Measurements from ENCODE around the gene TOP2B. TPM values are rescaled to one million over a fixed set of nuclear protein-coding genes. Genes with fewer than 3 reads are reported as not detected.

TOP2B gene
- total RNA-seq, 1 donor from 2014 or later: 43.2 TPM

DNA sequence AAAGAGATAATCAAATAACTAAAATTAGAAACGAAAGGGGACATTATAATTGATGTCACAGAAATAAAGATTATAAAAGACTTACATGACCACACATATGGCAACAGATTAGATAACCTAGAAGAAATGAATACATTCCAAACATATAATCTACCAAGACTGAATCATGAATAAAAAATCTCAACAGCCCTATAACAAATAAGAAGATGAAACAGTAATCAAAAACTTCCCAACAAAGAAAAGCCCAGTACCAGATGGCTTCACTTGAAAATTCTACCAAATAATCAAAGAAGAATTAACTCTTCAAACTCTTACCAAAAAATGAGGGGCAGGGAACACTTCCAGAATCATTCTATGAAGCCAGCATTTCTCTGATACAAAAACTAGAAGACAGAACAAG, 11.8 kb downstream of the TOP2B start:
- Histone ChIP-seq H3K4me3 (ENCODE audit: low read depth, low read length) (no peak overlapping the region), H3K36me3 (ENCODE audit: control insufficient read depth, insufficient read depth, low read length) (no peaks in the 10 kb centered on the region), H3K27me3 (ENCODE audit: control insufficient read depth, insufficient read depth, low read length) (no peaks in the 10 kb centered on the region)
- DNase-seq (ENCODE audit: low read depth) (no peak), FAIRE-seq (no peak)
- TF ChIP-seq, protein P1, sequence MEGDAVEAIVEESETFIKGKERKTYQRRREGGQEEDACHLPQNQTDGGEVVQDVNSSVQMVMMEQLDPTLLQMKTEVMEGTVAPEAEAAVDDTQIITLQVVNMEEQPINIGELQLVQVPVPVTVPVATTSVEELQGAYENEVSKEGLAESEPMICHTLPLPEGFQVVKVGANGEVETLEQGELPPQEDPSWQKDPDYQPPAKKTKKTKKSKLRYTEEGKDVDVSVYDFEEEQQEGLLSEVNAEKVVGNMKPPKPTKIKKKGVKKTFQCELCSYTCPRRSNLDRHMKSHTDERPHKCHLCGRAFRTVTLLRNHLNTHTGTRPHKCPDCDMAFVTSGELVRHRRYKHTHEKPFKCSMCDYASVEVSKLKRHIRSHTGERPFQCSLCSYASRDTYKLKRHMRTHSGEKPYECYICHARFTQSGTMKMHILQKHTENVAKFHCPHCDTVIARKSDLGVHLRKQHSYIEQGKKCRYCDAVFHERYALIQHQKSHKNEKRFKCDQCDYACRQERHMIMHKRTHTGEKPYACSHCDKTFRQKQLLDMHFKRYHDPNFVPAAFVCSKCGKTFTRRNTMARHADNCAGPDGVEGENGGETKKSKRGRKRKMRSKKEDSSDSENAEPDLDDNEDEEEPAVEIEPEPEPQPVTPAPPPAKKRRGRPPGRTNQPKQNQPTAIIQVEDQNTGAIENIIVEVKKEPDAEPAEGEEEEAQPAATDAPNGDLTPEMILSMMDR (IDR thresholded peaks at IDR 0.05; ENCODE audit: insufficient read depth, low read length, severe bottlenecking): no peak

DNA sequence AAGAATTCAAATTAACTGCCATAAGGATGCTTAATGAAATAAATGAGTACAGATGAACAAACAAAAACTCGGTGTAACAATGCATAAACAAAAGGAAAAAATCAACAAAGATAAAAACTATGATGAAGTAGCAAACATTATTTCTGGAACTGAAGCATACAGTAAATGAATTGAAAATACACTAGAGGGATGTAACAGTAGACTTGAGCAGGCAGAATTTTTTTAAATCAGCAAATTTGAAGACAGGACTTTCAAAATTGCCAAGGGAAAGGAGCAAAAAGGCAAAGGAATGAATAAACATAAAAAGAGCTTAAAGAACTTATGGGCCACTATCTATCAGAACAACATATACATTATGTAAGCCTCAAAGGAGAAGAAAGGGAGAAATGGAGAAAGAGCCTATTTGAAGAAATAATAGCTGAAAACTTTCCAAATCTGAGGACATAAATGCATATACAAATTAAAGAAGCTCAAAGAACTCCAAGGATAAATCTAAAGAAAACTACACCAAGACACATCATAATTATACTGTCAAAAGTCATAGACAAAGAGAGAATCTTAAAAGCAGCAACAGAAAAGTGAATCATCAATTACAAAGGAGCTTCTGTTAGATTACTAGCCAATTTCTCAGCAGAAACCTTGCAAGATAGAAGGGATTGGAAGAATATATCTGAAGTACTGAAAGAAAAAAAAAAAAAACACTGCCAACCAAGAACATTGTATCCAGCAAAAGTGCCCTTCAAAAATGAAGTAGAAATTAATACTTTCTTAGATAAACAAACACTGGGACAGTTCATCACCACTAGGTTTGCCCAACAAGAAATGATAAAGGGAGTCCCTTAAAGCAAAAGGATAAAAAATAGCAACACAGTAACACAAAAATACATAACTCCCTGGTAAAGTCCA, 15.5 kb downstream of the TOP2B start:
- Histone ChIP-seq H3K4me3 (ENCODE audit: low read depth, low read length) (no peak overlapping the region), H3K36me3 (ENCODE audit: control insufficient read depth, insufficient read depth, low read length) (no peaks in the 10 kb centered on the region), H3K27me3 (ENCODE audit: control insufficient read depth, insufficient read depth, low read length) (no peaks in the 10 kb centered on the region)
- FAIRE-seq (no peak), DNase-seq (ENCODE audit: low read depth) (no peak)
- TF ChIP-seq, protein P1 (IDR thresholded peaks at IDR 0.05; ENCODE audit: insufficient read depth, low read length, severe bottlenecking): no peak

DNA sequence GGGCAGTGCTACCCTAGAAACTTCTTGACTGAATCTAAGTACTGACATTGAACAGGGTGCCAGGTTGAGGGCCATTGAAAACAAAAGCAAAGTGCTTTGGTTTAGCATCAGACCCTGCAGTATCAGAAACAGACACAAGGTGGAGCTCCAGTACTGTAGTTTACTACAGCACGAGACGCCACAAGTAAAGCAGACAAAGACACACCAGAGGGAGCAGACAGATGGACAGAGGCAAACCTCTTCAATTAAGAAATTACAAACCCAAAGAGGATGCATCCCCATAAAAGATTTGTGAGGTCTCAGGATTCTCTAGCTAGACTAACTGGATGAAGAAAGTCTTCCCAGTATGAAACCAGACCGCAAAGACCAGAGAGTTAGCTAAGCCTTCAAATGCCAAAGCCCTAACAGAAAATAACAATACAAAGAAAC, 16.6 kb downstream of the TOP2B start:
- Histone ChIP-seq H3K36me3 (ENCODE audit: control insufficient read depth, insufficient read depth, low read length) (no peaks in the 10 kb centered on the region), H3K27me3 (ENCODE audit: control insufficient read depth, insufficient read depth, low read length) (no peaks in the 10 kb centered on the region), H3K4me3 (ENCODE audit: low read depth, low read length) (no peak overlapping the region)
- DNase-seq (ENCODE audit: low read depth): peak; percentile 75
- TF ChIP-seq, protein P1 (IDR thresholded peaks at IDR 0.05; ENCODE audit: insufficient read depth, low read length, severe bottlenecking): peak; percentile 85
- FAIRE-seq: peak; percentile 83

DNA sequence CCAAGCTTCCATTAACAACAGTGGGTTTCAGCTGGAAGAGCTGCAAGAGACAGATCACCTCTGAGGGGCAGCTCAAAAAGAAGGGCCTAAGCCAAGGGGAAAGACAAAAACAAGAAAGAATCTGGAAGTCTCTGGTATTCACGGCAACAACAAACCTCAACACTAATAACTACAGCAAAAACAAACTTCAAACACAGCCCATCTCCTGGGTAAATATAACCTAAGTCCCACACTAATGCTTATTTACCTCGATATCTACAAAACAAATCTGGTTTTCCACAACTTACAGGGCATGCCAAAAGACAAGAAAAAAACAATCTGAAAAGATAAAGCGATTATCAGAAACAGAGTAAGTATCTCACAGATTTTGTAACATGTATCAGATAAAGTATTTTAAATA, 29.7 kb downstream of the TOP2B start:
- TF ChIP-seq, protein P1 (IDR thresholded peaks at IDR 0.05; ENCODE audit: insufficient read depth, low read length, severe bottlenecking): no peak
- Histone ChIP-seq H3K4me3 (ENCODE audit: low read depth, low read length) (no peak overlapping the region), H3K36me3 (ENCODE audit: control insufficient read depth, insufficient read depth, low read length) (peaks cover 5% of the 10 kb centered on the region), H3K27me3 (ENCODE audit: control insufficient read depth, insufficient read depth, low read length) (no peaks in the 10 kb centered on the region)
- FAIRE-seq (no peak), DNase-seq (ENCODE audit: low read depth) (no peak)

DNA sequence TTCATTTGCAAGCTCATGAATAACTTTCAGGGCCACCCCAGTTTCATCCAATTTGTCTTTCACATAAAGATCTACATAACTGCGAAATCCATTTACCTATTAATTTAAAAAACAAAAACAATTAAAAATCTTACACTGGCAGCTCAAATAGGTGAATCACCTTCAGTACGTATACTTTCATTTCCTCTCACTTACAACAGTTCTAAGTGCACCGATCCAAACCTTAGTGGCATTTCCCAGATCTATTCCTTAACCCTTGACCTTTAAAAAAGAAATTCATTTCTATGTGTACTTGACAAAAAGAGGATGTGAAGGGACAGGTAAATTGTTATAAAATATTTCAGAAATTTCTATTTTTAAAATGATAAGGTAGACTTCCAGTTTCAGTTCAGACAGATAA, 30.8 kb downstream of the TOP2B start:
- TF ChIP-seq, protein P1 (IDR thresholded peaks at IDR 0.05; ENCODE audit: insufficient read depth, low read length, severe bottlenecking): no peak
- DNase-seq (ENCODE audit: low read depth) (no peak), FAIRE-seq (no peak)
- no peak overlapping the region for H3K4me3 ChIP-seq (ENCODE audit: low read depth, low read length)
- H3K36me3 ChIP-seq (ENCODE audit: control insufficient read depth, insufficient read depth, low read length): peaks cover 5% of the 10 kb centered on the region
- no peaks in the 10 kb centered on the region for H3K27me3 ChIP-seq (ENCODE audit: control insufficient read depth, insufficient read depth, low read length)

Data from bronchial epithelial cell (primary cell).